Posterior cingulate gyrus (tissue), 11 donors: ENCODE data around the gene MRPS6.

Experiments used
- DNase-seq, 10 donors: peaks; one replicate each; pipeline versions ENCODE4 v3.0.0 to v3.0.0-alpha.2; 2020 to 2021; ENCODE audit warnings: mixed read lengths in 3 of 10
- intact Hi-C: fragments of 100-400 bp; cut with DNase I; formaldehyde crosslinking; loops from one replicate; pipeline ENCODE4 v1.15.1; 2023

The MRPS6 gene

GRCh38 chr21:34073032-34073748, at the start of gene MRPS6, which contains the start of gene SLC5A3:
Gene MRPS6 (plus strand): TSS chr21:34073578. CDS start chr21:34073701, 123 bp downstream.
Gene SLC5A3 (plus strand): TSS chr21:34073578. CDS start chr21:34095199, 21,621 bp downstream.
- intact Hi-C loops, result loop anchor here (1.0 to 10.0 kb wide), 4 partner anchors 52 to 274 kb away; no protein-coding TSS in a partner anchor
- DNase-seq, result peak; percentile 67 to 97 (median 78)

GRCh38 chr21:34023691-34024373, 49.5 kb upstream of the MRPS6 start:
- intact Hi-C loops, result no loop called here
- DNase-seq, result no peak

- intact Hi-C loops, result no loop called here
- no peak for DNase-seq
Measured at GRCh38 chr21:34024374-34024693, 49.0 kb upstream of the MRPS6 start.

DNA sequence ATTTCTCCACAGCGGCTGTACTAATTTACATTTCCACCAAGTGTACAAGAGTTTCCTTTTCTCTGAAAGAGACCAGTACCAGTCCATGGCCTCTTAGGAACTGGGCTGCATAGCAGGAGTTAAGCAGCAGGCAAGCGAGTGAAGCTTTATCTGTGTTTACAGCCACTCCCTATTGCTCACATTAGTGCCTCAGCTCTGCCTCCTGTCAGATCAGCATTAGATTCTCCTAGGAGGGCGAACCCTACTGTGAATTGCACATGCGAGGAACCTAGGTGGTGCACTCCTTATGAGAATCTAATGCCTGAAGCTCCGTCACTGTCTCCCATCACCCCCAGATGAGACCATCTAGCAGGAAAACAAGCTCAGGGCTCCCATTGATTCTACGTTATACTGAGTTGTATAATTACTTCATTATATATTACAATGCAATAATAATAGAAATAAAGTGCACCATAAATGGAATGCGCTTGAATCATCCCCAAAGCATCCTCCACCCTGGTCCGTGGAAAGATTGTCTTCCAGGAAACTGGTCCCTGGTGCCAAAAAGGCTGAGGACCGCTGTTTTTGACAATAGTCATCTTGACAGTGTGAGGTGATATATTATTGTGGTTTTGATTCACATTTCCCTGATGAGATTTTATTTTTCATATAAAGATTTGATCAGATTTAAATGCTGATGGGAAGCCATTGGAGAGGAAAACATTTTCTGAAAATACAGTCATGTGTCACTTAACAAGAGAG, 45.5 kb upstream of the MRPS6 start:
- no peak for DNase-seq
- intact Hi-C loops, result no loop called here

DNA sequence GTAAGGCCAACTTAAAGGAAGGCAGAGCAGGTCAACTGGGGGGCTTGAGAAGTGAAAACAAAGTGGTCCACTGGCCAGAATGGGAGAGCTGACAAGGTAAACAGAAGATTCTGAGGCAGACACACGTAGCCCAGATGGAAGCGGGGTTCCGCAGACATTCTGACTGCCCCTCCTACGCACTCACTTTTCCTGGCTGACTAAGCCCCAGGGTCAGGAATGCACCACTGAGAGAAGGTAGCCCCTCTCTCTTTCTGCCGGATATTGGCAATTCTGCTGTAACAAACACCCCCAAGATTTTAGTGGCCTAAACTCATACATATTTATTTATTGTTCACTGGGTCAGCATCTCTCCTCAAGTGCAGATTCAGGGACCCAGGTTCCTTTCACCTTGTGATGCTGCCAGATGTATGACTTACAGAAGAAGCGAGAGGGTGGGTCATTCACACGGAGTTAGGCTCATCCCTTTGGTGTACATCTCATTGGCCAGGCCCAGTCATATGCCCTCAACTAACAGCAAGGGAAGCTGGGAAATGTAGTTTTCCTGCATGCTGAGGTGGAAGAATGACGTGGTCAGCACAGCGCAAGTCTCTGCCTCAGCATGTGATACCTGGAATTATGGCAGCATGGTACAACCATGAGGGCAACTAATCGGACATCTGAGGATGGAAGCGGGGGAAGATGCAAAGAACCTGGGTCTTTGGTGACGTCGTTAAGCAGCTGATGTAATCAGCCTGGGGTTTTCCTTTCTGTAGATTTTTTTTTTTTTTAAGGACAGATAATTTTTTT, 43.4 kb upstream of the MRPS6 start:
- intact Hi-C loops, result no loop called here
- peak in 5 of 10 donors; percentile 21 to 87 (median 52) for DNase-seq

- no peak for DNase-seq
- intact Hi-C loops, result no loop called here
Measured at GRCh38 chr21:34031835-34032370, 41.5 kb upstream of the MRPS6 start.

DNA sequence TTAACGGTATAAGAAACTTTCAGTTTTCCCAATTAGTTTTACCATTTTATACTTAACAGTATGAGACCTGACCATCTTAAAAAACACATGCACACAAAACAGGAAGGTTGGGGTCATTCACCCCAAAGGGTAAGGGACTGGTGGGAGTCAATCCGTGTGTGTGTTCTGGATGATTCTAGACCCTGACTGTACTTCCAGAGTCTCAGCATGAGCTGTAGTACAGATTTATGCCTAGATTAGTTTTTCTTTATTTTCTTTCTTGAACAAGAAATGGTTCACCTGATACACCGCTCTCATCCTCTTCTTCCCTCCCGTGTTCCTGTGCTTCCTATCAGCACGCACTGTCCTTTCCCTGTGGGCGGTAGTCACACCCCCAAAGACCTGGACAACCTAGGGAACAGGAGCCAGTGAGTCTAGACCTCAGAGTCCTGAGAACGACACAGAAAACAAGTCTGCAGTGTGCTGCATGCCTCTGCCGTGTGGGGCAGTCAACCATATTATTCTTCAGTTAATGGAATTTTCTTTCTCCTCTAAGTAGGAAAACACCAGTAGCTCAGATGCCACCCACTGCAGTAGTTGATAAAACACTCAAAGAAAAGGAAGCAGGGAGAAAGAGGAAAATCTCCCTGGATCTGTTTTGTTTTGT, 38.9 kb upstream of the MRPS6 start:
- intact Hi-C loops, result no loop called here
- DNase-seq, result no peak

GRCh38 chr21:34035619-34036354, 37.6 kb upstream of the MRPS6 start:
- no peak for DNase-seq
- intact Hi-C loops, result no loop called here

DNA sequence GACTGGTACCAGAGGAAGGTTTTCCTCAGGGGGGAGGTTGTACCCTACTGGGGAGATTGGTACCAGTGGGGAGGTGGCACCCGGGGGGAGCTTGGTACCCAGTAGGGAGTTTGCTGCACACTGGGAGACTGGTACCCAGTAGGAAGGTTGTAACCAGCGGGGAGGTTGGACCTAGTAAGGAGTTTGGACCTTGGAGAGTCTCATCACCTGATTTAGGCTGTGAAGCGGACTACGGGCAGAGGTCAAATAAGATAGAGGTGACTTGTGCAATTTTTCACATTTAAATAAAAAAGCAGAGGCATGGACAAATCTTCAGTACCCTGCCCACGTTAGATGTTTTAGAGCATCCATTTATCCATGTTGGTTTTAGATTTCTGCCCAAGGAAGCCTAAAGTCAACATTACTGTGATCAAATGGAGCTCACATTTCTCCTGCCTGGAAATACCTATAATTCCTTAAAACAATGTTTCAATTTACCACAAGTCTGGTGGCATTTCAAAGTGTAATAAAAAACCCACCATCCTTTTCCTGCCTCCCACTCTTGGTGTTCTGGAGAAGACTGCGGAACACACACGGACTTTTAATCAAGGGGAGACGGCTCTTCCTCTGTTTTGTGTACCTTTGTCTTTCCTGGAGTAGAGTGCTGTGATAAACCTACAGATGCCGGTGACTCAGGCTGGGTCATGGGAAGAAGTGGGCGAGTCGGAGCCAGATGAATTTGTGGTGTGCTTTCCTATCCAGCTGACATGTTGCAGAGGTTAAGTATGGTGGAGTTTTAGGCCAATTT, 36.2 kb upstream of the MRPS6 start:
- intact Hi-C loops, result no loop called here
- DNase-seq, result no peak

GRCh38 chr21:34039678-34040382, 33.5 kb upstream of the MRPS6 start:
- intact Hi-C loops, result no loop called here
- DNase-seq, result no peak

- intact Hi-C loops, result no loop called here
- DNase-seq, result no peak
Measured at GRCh38 chr21:34042735-34043134, 30.6 kb upstream of the MRPS6 start.

GRCh38 chr21:34043333-34043732, 30.0 kb upstream of the MRPS6 start:
- no peak for DNase-seq
- intact Hi-C loops, result no loop called here

- intact Hi-C loops, result no loop called here
- DNase-seq, result no peak
Measured at GRCh38 chr21:34046917-34047316, 26.5 kb upstream of the MRPS6 start.

GRCh38 chr21:34047835-34048234, 25.5 kb upstream of the MRPS6 start:
- no peak for DNase-seq
- intact Hi-C loops, result no loop called here

DNA sequence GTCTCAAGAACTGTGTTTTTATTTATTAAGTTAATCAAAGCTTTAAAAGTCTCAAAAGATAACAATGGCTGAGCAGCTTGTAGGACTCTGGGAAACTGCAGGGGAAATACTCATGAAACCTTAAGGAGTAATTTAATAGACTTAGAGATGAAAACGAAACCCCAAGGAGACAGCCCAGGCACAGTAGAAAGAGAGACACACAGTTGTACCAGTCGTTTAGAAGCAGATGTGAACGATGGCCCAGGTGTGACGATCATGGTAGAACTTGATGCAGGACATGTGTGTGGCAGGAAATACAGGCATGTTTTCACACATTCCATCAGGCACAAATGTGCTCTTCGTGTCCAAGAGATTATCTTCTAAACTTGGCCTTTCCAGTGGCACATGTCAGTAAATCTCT, 21.2 kb upstream of the MRPS6 start:
- intact Hi-C loops, result no loop called here
- no peak for DNase-seq

GRCh38 chr21:34054259-34054658, 19.1 kb upstream of the MRPS6 start:
- DNase-seq, result no peak
- intact Hi-C loops, result no loop called here

GRCh38 chr21:34055615-34056014, 17.8 kb upstream of the MRPS6 start:
- DNase-seq, result no peak
- intact Hi-C loops, result no loop called here

DNA sequence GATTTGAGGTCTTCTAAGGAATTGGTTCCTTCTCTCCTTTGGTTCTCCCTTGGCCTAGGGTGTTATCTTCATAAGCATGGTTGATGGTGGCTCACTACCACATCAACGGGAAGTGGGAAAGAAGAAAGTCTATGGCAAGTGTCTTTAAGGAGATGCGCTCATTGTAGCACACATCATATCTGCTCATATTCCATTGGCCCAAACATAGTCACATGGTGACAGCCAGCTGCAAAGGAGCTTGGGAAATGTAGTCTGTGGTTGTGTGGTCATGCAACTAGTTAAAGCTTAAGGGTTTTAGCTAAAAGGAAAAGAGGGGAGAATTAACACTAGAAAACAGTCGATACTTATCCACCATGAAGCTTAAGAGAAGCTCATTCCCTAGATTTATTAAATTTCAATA, 11.4 kb upstream of the MRPS6 start:
- intact Hi-C loops, result no loop called here

More for the DNA sequence above, 11.4 kb upstream of the MRPS6 start:
- DNase-seq, result no peak
